ENCODE results near the gene PSMD8.
A peak's percentile ranks its signal among the peaks of the same experiment; 100 is the strongest.
"Not testable (repeated sequence)": the region's sequence is repeated elsewhere in the genome, so short reads cannot be mapped to it uniquely, and the experiment has no call there.

PSMD8 gene

GRCh38 chr19:38374332-38375097 lies at the start of gene PSMD8:
TSS of gene PSMD8 (plus strand) at chr19:38374571. CDS start at chr19:38374602, 31 bp downstream.
- Histone ChIP-seq H3K4me3 (ENCODE audit: low read depth in 1 of 5, low read length in 5 of 5) (peak within 1 kb of the TSS; percentile 92 to 98 (median 93)), H3K27ac (ENCODE audit: low read depth, low read length) (peak within 1 kb of the TSS; percentile 94), H3K9ac (ENCODE audit: low read length in 5 of 5) (peak within 1 kb of the TSS; percentile 92 to 99 (median 97)), H3K27me3 (ENCODE audit: control insufficient read depth in 5 of 5, insufficient read depth in 4 of 5, low read length in 5 of 5) (peaks cover 0 to 6% (median 4%) of the 10 kb centered on the region in 5 donors), H3K4me1 (ENCODE audit: control insufficient read depth in 5 of 5, insufficient read depth in 5 of 5, low read length in 5 of 5) (peaks cover 6 to 28% (median 27%) of the 10 kb centered on the region in 5 donors), H3K36me3 (ENCODE audit: control insufficient read depth in 5 of 5, insufficient read depth in 5 of 5, low read length in 5 of 5) (peaks cover 0 to 24% (median 18%) of the 10 kb centered on the region in 5 donors), H3K9me3 (ENCODE audit: control insufficient read depth in 5 of 5, low read length in 5 of 5) (no peaks in the 10 kb centered on the region)

DNA sequence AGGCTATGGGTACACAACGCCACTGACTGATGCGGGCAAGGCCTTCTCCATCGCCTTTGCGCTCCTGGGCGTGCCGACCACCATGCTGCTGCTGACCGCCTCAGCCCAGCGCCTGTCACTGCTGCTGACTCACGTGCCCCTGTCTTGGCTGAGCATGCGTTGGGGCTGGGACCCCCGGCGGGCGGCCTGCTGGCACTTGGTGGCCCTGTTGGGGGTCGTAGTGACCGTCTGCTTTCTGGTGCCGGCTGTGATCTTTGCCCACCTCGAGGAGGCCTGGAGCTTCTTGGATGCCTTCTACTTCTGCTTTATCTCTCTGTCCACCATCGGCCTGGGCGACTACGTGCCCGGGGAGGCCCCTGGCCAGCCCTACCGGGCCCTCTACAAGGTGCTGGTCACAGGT lies 47.8 kb upstream of the PSMD8 start:
- peaks cover 0 to 31% (median 23%) of the 10 kb centered on the region in 5 donors for H3K36me3 ChIP-seq (ENCODE audit: control insufficient read depth in 5 of 5, insufficient read depth in 5 of 5, low read length in 5 of 5)
- no peaks in the 10 kb centered on the region for H3K9me3 ChIP-seq (ENCODE audit: control insufficient read depth in 5 of 5, low read length in 5 of 5)
- H3K27me3 ChIP-seq (ENCODE audit: control insufficient read depth in 5 of 5, insufficient read depth in 4 of 5, low read length in 5 of 5): no peaks in the 10 kb centered on the region
- H3K4me1 ChIP-seq (ENCODE audit: control insufficient read depth in 5 of 5, insufficient read depth in 5 of 5, low read length in 5 of 5): peaks cover 0 to 12% (median 3%) of the 10 kb centered on the region in 5 donors
- no peak overlapping the region for H3K27ac ChIP-seq (ENCODE audit: low read depth, low read length)
- H3K9ac ChIP-seq (ENCODE audit: low read length in 5 of 5): no peak overlapping the region
- H3K4me3 ChIP-seq (ENCODE audit: low read depth in 1 of 5, low read length in 5 of 5): no peak overlapping the region

GRCh38 chr19:38329651-38330050 lies 44.7 kb upstream of the PSMD8 start:
- Histone ChIP-seq H3K9me3 (ENCODE audit: control insufficient read depth in 5 of 5, low read length in 5 of 5) (no peaks in the 10 kb centered on the region), H3K4me1 (ENCODE audit: control insufficient read depth in 5 of 5, insufficient read depth in 5 of 5, low read length in 5 of 5) (no peaks in the 10 kb centered on the region), H3K27me3 (ENCODE audit: control insufficient read depth in 5 of 5, insufficient read depth in 4 of 5, low read length in 5 of 5) (no peaks in the 10 kb centered on the region), H3K36me3 (ENCODE audit: control insufficient read depth in 5 of 5, insufficient read depth in 5 of 5, low read length in 5 of 5) (peaks cover 0 to 31% (median 22%) of the 10 kb centered on the region in 5 donors), H3K27ac (ENCODE audit: low read depth, low read length) (no peak overlapping the region), H3K9ac (ENCODE audit: low read length in 5 of 5) (no peak overlapping the region), H3K4me3 (ENCODE audit: low read depth in 1 of 5, low read length in 5 of 5) (no peak overlapping the region)

DNA sequence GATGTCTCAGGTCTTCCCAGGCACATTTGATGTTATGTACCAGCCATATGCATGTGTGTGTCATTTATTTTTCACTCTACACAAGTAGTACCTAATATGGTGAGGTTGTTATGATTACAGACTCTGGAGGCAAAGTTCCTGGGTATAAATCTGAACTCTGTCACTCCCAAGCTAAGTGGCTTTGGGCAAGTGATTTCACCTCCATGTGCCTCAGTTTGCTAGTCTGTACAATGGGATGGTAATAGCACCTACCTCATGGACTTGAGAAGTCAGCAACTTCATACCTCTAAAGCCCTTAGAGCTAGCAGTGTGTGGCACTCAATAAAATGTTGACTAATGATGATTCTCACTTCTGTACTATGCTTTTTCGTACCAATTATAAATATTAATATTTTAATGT lies 42.6 kb upstream of the PSMD8 start:
- H3K36me3 ChIP-seq (ENCODE audit: control insufficient read depth in 5 of 5, insufficient read depth in 5 of 5, low read length in 5 of 5): peaks cover 0 to 18% (median 17%) of the 10 kb centered on the region in 5 donors
- H3K9me3 ChIP-seq (ENCODE audit: control insufficient read depth in 5 of 5, low read length in 5 of 5): no peaks in the 10 kb centered on the region
- H3K27ac ChIP-seq (ENCODE audit: low read depth, low read length): no peak overlapping the region
- peaks cover 0 to 6% (median 4%) of the 10 kb centered on the region in 5 donors for H3K4me1 ChIP-seq (ENCODE audit: control insufficient read depth in 5 of 5, insufficient read depth in 5 of 5, low read length in 5 of 5)
- H3K27me3 ChIP-seq (ENCODE audit: control insufficient read depth in 5 of 5, insufficient read depth in 4 of 5, low read length in 5 of 5): no peaks in the 10 kb centered on the region
- no peak overlapping the region for H3K4me3 ChIP-seq (ENCODE audit: low read depth in 1 of 5, low read length in 5 of 5)
- no peak overlapping the region for H3K9ac ChIP-seq (ENCODE audit: low read length in 5 of 5)

DNA sequence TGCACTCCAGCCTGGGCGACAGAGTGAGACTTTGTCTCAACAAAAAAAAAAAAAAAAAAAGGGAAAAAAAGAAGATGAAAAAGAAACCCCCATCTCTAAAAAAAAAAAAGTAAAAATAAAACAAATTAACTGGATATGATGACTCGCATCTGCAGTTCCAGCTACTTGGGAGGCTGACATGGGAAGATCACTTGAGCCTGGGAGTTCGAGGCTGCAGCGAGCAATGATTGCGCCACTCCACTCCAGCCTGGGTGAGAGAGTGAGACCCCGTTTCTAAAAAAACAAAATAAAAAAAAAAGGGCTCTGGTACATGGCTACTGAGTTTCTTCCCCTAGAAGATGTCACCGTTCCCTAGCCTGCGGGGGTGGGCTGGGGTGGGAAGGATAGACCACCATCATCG lies 41.1 kb upstream of the PSMD8 start:
- H3K27me3 ChIP-seq (ENCODE audit: control insufficient read depth in 5 of 5, insufficient read depth in 4 of 5, low read length in 5 of 5): no peaks in the 10 kb centered on the region
- H3K27ac ChIP-seq (ENCODE audit: low read depth, low read length): no peak overlapping the region
- no peak overlapping the region for H3K9ac ChIP-seq (ENCODE audit: low read length in 5 of 5)
- no peak overlapping the region for H3K4me3 ChIP-seq (ENCODE audit: low read depth in 1 of 5, low read length in 5 of 5)
- H3K4me1 ChIP-seq (ENCODE audit: control insufficient read depth in 5 of 5, insufficient read depth in 5 of 5, low read length in 5 of 5): peaks cover 4 to 13% (median 10%) of the 10 kb centered on the region in 5 donors
- no peaks in the 10 kb centered on the region for H3K9me3 ChIP-seq (ENCODE audit: control insufficient read depth in 5 of 5, low read length in 5 of 5)
- H3K36me3 ChIP-seq (ENCODE audit: control insufficient read depth in 5 of 5, insufficient read depth in 5 of 5, low read length in 5 of 5): peaks cover 0 to 3% (median 2%) of the 10 kb centered on the region in 5 donors

- H3K4me3 ChIP-seq (ENCODE audit: low read depth in 1 of 5, low read length in 5 of 5): peak overlapping the region; percentile 87 to 90 (median 89)
Observed at GRCh38 chr19:38335949-38336637, 38.3 kb upstream of the PSMD8 start.

GRCh38 chr19:38336638-38337359 lies 37.6 kb upstream of the PSMD8 start:
- Histone ChIP-seq H3K36me3 (ENCODE audit: control insufficient read depth in 5 of 5, insufficient read depth in 5 of 5, low read length in 5 of 5) (peaks cover 0 to 3% (median 0%) of the 10 kb centered on the region in 5 donors), H3K27ac (ENCODE audit: low read depth, low read length) (peak overlapping the region; percentile 90), H3K9ac (ENCODE audit: low read length in 5 of 5) (peak overlapping the region in 4 of 5 donors; percentile 68 to 92 (median 77)), H3K9me3 (ENCODE audit: control insufficient read depth in 5 of 5, low read length in 5 of 5) (no peaks in the 10 kb centered on the region), H3K27me3 (ENCODE audit: control insufficient read depth in 5 of 5, insufficient read depth in 4 of 5, low read length in 5 of 5) (no peaks in the 10 kb centered on the region), H3K4me3 (ENCODE audit: low read depth in 1 of 5, low read length in 5 of 5) (peak overlapping the region; percentile 87 to 90 (median 89)), H3K4me1 (ENCODE audit: control insufficient read depth in 5 of 5, insufficient read depth in 5 of 5, low read length in 5 of 5) (peaks cover 4 to 13% (median 10%) of the 10 kb centered on the region in 5 donors)

More at GRCh38 chr19:38335949-38336637, 38.3 kb upstream of the PSMD8 start:
- peak overlapping the region; percentile 90 for H3K27ac ChIP-seq (ENCODE audit: low read depth, low read length)
- H3K36me3 ChIP-seq (ENCODE audit: control insufficient read depth in 5 of 5, insufficient read depth in 5 of 5, low read length in 5 of 5): peaks cover 0 to 2% (median 0%) of the 10 kb centered on the region in 5 donors
- H3K9me3 ChIP-seq (ENCODE audit: control insufficient read depth in 5 of 5, low read length in 5 of 5): no peaks in the 10 kb centered on the region
- peak overlapping the region in 4 of 5 donors; percentile 68 to 92 (median 77) for H3K9ac ChIP-seq (ENCODE audit: low read length in 5 of 5)
- H3K27me3 ChIP-seq (ENCODE audit: control insufficient read depth in 5 of 5, insufficient read depth in 4 of 5, low read length in 5 of 5): no peaks in the 10 kb centered on the region
- peaks cover 4 to 13% (median 10%) of the 10 kb centered on the region in 5 donors for H3K4me1 ChIP-seq (ENCODE audit: control insufficient read depth in 5 of 5, insufficient read depth in 5 of 5, low read length in 5 of 5)

GRCh38 chr19:38337360-38337653 lies 37.1 kb upstream of the PSMD8 start:
- H3K27ac ChIP-seq (ENCODE audit: low read depth, low read length): no peak overlapping the region
- peaks cover 4 to 13% (median 10%) of the 10 kb centered on the region in 5 donors for H3K4me1 ChIP-seq (ENCODE audit: control insufficient read depth in 5 of 5, insufficient read depth in 5 of 5, low read length in 5 of 5)
- peaks cover 0 to 3% (median 0%) of the 10 kb centered on the region in 5 donors for H3K36me3 ChIP-seq (ENCODE audit: control insufficient read depth in 5 of 5, insufficient read depth in 5 of 5, low read length in 5 of 5)
- H3K9ac ChIP-seq (ENCODE audit: low read length in 5 of 5): peak overlapping the region in 1 of 5 donors; percentile 65
- no peaks in the 10 kb centered on the region for H3K9me3 ChIP-seq (ENCODE audit: control insufficient read depth in 5 of 5, low read length in 5 of 5)
- H3K27me3 ChIP-seq (ENCODE audit: control insufficient read depth in 5 of 5, insufficient read depth in 4 of 5, low read length in 5 of 5): no peaks in the 10 kb centered on the region
- H3K4me3 ChIP-seq (ENCODE audit: low read depth in 1 of 5, low read length in 5 of 5): peak overlapping the region; percentile 31 to 89 (median 76)

DNA sequence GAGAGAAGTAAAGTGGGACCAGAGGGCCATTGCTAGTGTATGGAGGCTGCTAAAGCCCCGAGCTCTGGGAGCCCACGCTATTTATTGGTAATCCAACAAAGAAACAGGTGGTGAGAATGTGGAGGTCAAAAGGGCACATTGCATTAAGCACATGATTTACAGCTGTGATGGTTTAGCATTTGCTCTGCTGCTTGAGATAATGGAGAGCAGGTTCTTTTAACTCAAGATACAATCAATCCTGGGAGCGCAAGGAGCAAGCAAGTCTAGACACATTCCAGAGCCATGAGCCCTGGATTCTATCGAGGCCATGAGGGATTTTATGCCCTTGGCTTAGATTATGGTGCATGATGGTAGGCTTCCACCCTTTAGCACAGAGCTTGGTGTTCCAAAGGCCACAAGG lies 35.4 kb upstream of the PSMD8 start:
- H3K4me3 ChIP-seq (ENCODE audit: low read depth in 1 of 5, low read length in 5 of 5); H3K36me3 ChIP-seq (ENCODE audit: control insufficient read depth in 5 of 5, insufficient read depth in 5 of 5, low read length in 5 of 5); H3K27me3 ChIP-seq (ENCODE audit: control insufficient read depth in 5 of 5, insufficient read depth in 4 of 5, low read length in 5 of 5); H3K9ac ChIP-seq (ENCODE audit: low read length in 5 of 5); H3K27ac ChIP-seq (ENCODE audit: low read depth, low read length); H3K9me3 ChIP-seq (ENCODE audit: control insufficient read depth in 5 of 5, low read length in 5 of 5): not testable (repeated sequence)
- peaks cover 4 to 13% (median 10%) of the 10 kb centered on the region in 5 donors for H3K4me1 ChIP-seq (ENCODE audit: control insufficient read depth in 5 of 5, insufficient read depth in 5 of 5, low read length in 5 of 5)

Data from subcutaneous abdominal adipose tissue (tissue), 5 donors.